ENCODE results near the gene PTPN4. TPM values are rescaled to one million over a fixed set of nuclear protein-coding genes. Genes with fewer than 3 reads are reported as not detected.

PTPN4 gene
- total and polyA plus RNA-seq, 12 donors, result 5.2 to 56.5 (median 40.6) TPM

DNA sequence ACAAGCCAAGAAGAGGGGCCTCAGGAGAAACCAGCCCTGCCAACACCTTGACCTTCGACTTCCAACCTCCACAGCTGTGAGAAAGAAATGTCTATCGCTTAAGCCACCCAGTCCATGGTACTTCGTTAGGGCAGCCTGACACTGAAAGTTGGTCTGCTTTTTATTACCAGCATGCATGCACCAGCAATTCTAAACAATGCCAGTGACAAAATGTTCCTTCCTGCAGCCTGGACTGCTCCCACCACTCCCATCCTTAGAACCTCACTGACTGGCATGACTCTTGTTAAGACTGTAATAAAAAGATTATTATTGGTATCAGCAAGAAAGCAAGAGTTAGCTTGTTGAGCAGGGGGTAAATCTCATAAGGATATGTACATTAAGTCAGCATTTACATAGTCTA is 47.2 kb upstream of the PTPN4 start:
- intact Hi-C loops (cut with DNase I), result no loop called here
- Histone ChIP-seq H3K36me3 (replicated peaks in 1 of 2) (no peaks in the 10 kb centered on the region), H3K9me3 (replicated peaks in 1 of 3) (no peaks in the 10 kb centered on the region), H3K27me3 (no peaks in the 10 kb centered on the region), H3K27ac (no peak overlapping the region), H3K4me3 (no peak overlapping the region), H3K4me1 (replicated peaks in 1 of 2) (no peaks in the 10 kb centered on the region)
- 82 to 92% (median 89%) methylated on average over 3 of the region's 3 CpGs for WGBS, 4 donors
- DNase-seq, result no peak
- TF ChIP-seq, protein P1, sequence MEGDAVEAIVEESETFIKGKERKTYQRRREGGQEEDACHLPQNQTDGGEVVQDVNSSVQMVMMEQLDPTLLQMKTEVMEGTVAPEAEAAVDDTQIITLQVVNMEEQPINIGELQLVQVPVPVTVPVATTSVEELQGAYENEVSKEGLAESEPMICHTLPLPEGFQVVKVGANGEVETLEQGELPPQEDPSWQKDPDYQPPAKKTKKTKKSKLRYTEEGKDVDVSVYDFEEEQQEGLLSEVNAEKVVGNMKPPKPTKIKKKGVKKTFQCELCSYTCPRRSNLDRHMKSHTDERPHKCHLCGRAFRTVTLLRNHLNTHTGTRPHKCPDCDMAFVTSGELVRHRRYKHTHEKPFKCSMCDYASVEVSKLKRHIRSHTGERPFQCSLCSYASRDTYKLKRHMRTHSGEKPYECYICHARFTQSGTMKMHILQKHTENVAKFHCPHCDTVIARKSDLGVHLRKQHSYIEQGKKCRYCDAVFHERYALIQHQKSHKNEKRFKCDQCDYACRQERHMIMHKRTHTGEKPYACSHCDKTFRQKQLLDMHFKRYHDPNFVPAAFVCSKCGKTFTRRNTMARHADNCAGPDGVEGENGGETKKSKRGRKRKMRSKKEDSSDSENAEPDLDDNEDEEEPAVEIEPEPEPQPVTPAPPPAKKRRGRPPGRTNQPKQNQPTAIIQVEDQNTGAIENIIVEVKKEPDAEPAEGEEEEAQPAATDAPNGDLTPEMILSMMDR (IDR thresholded peaks at IDR 0.05), result no peak
- TF ChIP-seq POLR2A (IDR thresholded peaks at IDR 0.05), result no peak

DNA sequence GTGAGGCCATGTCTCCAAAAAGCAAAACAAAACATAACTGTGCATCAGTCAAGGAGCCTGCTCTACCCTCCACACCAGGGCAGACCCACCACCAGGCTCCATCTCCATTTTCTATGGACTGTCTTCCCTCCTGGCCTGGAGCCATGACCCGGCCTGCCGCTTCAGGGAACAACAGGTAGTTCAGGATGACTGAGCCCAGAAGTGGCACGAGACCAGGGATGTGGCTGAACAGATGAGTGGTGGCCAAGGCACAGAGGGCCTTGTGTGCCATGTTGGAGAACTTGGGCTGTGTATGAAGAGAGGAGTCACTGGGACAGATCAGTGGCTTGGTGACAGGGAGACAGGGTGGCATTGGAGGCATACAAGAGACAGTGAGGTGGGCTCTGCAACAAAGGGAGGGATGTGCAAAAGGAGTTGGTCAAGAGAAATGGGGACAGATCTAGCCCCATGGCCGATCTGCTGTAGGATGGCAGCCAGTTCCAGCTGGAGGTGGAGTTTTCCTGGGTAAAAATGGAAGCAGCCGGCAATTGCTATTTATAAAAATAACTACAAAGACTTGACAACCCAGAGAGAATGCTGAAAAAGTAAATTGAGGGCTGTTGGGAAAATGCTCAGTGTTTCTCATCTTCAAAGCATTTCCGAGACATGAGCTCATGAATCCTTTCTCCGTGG is 45.8 kb upstream of the PTPN4 start:
- TF ChIP-seq, protein P1 (IDR thresholded peaks at IDR 0.05), result no peak
- no peak for TF ChIP-seq POLR2A (IDR thresholded peaks at IDR 0.05)
- no peak for DNase-seq
- no peaks in the 10 kb centered on the region for H3K4me1 ChIP-seq (replicated peaks in 1 of 2)
- H3K27me3 ChIP-seq, result no peaks in the 10 kb centered on the region
- H3K9me3 ChIP-seq (replicated peaks in 1 of 3), result no peaks in the 10 kb centered on the region
- intact Hi-C loops (cut with DNase I), result no loop called here
- no peaks in the 10 kb centered on the region for H3K36me3 ChIP-seq (replicated peaks in 1 of 2)
- 66 to 73% (median 68%) methylated on average over 7 of the region's 7 CpGs for WGBS, 4 donors
- no peak overlapping the region for H3K4me3 ChIP-seq
- H3K27ac ChIP-seq, result no peak overlapping the region

DNA sequence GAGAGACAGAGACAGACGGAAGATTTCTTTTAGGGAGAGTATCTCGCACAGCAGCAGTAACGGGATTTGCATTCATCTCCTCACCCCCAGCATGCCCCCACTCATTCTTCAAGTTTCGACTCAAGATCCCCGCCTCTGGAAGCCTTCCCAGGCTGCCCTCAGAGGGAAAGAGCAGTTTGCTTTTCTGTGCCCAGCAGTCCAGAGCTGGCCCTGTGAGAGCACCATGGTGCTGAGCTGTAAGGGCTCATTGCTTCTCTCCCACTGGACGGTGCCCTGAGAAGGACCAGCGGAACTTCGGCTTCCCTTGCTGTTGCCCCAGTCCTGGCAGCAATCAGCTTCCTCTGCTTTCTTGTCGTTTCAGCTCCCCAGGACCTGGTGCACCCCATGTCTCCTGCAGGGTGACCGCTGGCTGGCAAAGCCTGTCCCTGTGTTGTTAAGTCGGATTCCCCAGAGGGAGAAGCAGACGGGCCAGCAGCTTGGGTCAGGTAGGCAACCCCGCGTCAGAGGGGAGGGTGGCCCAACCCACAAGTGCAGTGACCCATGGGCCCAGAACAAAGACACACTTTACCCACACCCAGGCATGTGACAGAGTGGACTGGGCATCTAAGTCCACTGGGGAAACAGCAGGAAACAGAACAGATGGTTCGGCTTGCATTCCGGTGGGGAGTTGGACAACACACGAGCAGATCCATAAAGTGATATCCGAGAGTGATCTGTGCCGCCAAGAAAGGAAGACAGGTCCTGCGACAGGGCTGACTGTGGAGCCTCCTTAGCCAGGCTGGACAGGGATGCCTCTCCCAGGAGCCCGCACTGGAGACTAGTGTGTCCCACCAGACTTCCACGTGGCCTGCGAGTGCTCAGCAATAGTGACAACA is 44.1 kb upstream of the PTPN4 start:
- DNase-seq, result no peak
- H3K4me1 ChIP-seq (replicated peaks in 1 of 2), result no peaks in the 10 kb centered on the region
- no peaks in the 10 kb centered on the region for H3K27me3 ChIP-seq
- TF ChIP-seq POLR2A (IDR thresholded peaks at IDR 0.05), result no peak
- TF ChIP-seq, protein P1 (IDR thresholded peaks at IDR 0.05), result no peak
- H3K4me3 ChIP-seq, result no peak overlapping the region
- no peak overlapping the region for H3K27ac ChIP-seq
- 79 to 92% (median 89%) methylated on average over 20 to 23 of the region's 23 CpGs for WGBS, 4 donors
- no peaks in the 10 kb centered on the region for H3K36me3 ChIP-seq (replicated peaks in 1 of 2)
- H3K9me3 ChIP-seq (replicated peaks in 1 of 3), result no peaks in the 10 kb centered on the region
- intact Hi-C loops (cut with DNase I), result no loop called here

GRCh38 chr2:119716284-119716672 is 43.4 kb upstream of the PTPN4 start:
- no peak for TF ChIP-seq POLR2A (IDR thresholded peaks at IDR 0.05)
- TF ChIP-seq, protein P1 (IDR thresholded peaks at IDR 0.05), result no peak
- DNase-seq, result no peak
- Histone ChIP-seq H3K4me3 (no peak overlapping the region), H3K9me3 (replicated peaks in 1 of 3) (no peaks in the 10 kb centered on the region), H3K4me1 (replicated peaks in 1 of 2) (no peaks in the 10 kb centered on the region), H3K27ac (no peak overlapping the region), H3K36me3 (replicated peaks in 1 of 2) (no peaks in the 10 kb centered on the region), H3K27me3 (no peaks in the 10 kb centered on the region)
- intact Hi-C loops (cut with DNase I), result no loop called here
- 69 to 90% (median 81%) methylated on average over 6 of the region's 6 CpGs for WGBS, 4 donors

All from adrenal gland (tissue), 12 donors.